PFSK-1 (cell line): ENCODE measurements around the gene OVCA2.

Experiments used
- FOXP2 ChIP-seq: optimal IDR thresholded peaks from 2 replicates; pipeline ENCODE3; 2011; ENCODE audit warnings: borderline replicate concordance, control low read depth, inconsistent platforms; ENCODE audit not compliant: insufficient read depth; ENCODE audit errors: extremely low read length, extremely low read depth
- POLR2AphosphoS5 ChIP-seq: IDR thresholded peaks from 2 replicates; pipeline ENCODE4 v1.6.1; 2012; ENCODE audit warnings: low read depth, mild to moderate bottlenecking, control low read depth, low read length, moderate library complexity
- TAF1 ChIP-seq: IDR thresholded peaks from 2 replicates; pipeline ENCODE4 v1.6.1; 2012; ENCODE audit warnings: low read length, control low read depth, borderline replicate concordance; ENCODE audit not compliant: insufficient read depth

DNA sequence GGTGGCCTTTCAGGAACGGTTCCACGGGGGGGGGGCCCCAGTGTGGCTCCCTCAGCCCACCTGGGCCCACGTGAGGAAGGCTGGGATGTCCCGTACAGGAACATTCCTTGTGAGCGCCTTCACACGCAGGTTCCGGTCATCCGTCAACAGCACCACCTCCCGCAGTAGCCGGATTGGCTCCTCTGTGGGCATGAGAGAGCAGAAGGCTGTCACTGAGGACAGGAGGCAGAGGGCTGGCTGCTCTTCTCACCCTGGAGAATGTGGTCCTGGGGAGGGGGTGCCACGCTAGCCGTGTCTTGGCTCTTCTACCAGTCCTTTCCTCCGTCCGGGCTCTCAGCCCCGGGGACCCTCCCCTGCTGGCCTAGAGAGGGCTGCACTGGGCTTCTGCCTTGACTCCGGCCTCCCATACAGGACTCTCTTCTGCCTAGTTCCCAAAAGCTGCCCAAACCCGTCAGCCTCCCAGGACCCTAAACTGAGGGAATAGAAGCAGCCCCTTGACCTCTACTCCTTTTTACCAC, 19.7 kb downstream of the OVCA2 start:
- no peak; the same call in 1 of the 2 replicates for TF ChIP-seq POLR2AphosphoS5
- no peak for TF ChIP-seq FOXP2
- TF ChIP-seq TAF1 = no peak
